Naive thymus-derived CD4-positive, alpha-beta T cell (primary cell): ENCODE results near the gene AKTIP. TPM values are rescaled to one million over a fixed set of nuclear protein-coding genes. Genes with fewer than 3 reads are reported as not detected.

ENCODE experiments used
- ATAC-seq: fragments of 150-1000 bp; cut with Tn5 transposase; 2 replicates; pipeline ENCODE4 v1.10.0; 2021; ENCODE audit warnings: mild to moderate bottlenecking, moderate library complexity
- CTCF ChIA-PET: fragments of 350-600 bp; sonication (Branson Sonifier 250); formaldehyde crosslinking; loops from one replicate; lab custom pipeline; 2021; ENCODE audit warnings: antibody characterized with exemption; lab: Charles Lee
- POLR2A ChIA-PET: fragments of 350-600 bp; sonication (Branson Sonifier 250); formaldehyde crosslinking; loops from one replicate; lab custom pipeline; 2021; ENCODE audit warnings: antibody characterized with exemption, inconsistent platforms; lab: Charles Lee
- DNase-seq, 9 donors: peaks; one replicate each; pipeline versions ENCODE4 v3.0.0 to v3.0.0-alpha.2; 2020 to 2022; ENCODE audit warnings: mixed read lengths in 1 of 9
- H3K27ac ChIP-seq: one replicate; pipeline ENCODE4 v1.7.0; 2013; ENCODE audit warnings: mild to moderate bottlenecking, low read depth, low read length, moderate library complexity
- H3K27me3 ChIP-seq, 2 donors: one replicate each; pipeline ENCODE4 v1.7.0; 2013; ENCODE audit warnings: low read length in 2 of 2, mild to moderate bottlenecking in 2 of 2, moderate library complexity in 2 of 2; ENCODE audit not compliant: control insufficient read depth in 2 of 2, insufficient read depth in 2 of 2
- H3K36me3 ChIP-seq, 3 experiments: 1 replicate in 2 of 3; 2 replicates in 1 of 3; pipeline ENCODE4 v1.7.0; 2013; ENCODE audit warnings: low read length in 3 of 3, mild to moderate bottlenecking in 3 of 3, moderate library complexity in 1 of 3; ENCODE audit not compliant: insufficient read depth in 3 of 3, control insufficient read depth in 2 of 3
- H3K4me1 ChIP-seq, 2 donors: one replicate each; pipeline ENCODE4 v1.7.0; 2013; ENCODE audit warnings: low read length in 2 of 2, mild to moderate bottlenecking in 2 of 2, moderate library complexity in 1 of 2; ENCODE audit not compliant: control insufficient read depth in 2 of 2, insufficient read depth in 2 of 2
- H3K4me3 ChIP-seq: 2 replicates; pipeline ENCODE4 v1.7.0; 2013; ENCODE audit warnings: mild to moderate bottlenecking, low read length
- H3K9me3 ChIP-seq, 3 experiments: 1 replicate in 2 of 3; 2 replicates in 1 of 3; pipeline ENCODE4 v1.7.0; 2013; ENCODE audit warnings: low read length in 3 of 3; ENCODE audit not compliant: control insufficient read depth in 2 of 3
- H3K27ac Mint-ChIP-seq, 9 donors: one replicate each; pipeline ENCODE4 v1.8.0; 2020 to 2022; ENCODE audit warnings: mixed read lengths in 9 of 9, mild to moderate bottlenecking in 8 of 9, moderate library complexity in 5 of 9, inconsistent platforms in 2 of 9
- H3K27me3 Mint-ChIP-seq, 5 donors: one replicate each; pipeline ENCODE4 v1.8.0; 2021 to 2022; ENCODE audit warnings: mixed read lengths in 5 of 5, mild to moderate bottlenecking in 1 of 5
- H3K36me3 Mint-ChIP-seq, 5 donors: one replicate each; pipeline ENCODE4 v1.8.0; 2020 to 2022; ENCODE audit warnings: mixed read lengths in 5 of 5, mild to moderate bottlenecking in 3 of 5, inconsistent platforms in 1 of 5
- H3K4me1 Mint-ChIP-seq, 7 donors: one replicate each; pipeline ENCODE4 v1.8.0; 2020 to 2022; ENCODE audit warnings: mixed read lengths in 7 of 7, mild to moderate bottlenecking in 3 of 7, inconsistent platforms in 1 of 7
- H3K4me3 Mint-ChIP-seq, 10 donors: one replicate each; pipeline ENCODE4 v1.8.0; 2020 to 2022; ENCODE audit warnings: mild to moderate bottlenecking in 10 of 10, mixed read lengths in 10 of 10, moderate library complexity in 6 of 10, inconsistent platforms in 2 of 10
- H3K9me3 Mint-ChIP-seq, 11 donors: one replicate each; pipeline ENCODE4 v1.8.0; 2020 to 2022; ENCODE audit warnings: mixed read lengths in 11 of 11, mild to moderate bottlenecking in 4 of 11, inconsistent platforms in 1 of 11, moderate library complexity in 1 of 11
- intact Hi-C, 2 donors: fragments of 100-400 bp; cut with micrococcal nuclease; formaldehyde crosslinking; loops; one replicate each; pipeline ENCODE4 v1.15.1; 2023
- polyA plus RNA-seq, 2 donors: library from polyadenylated mRNA; unstranded; fragments of 300-500 nt; fragmentation: Illumina TruSeq; gene quantifications; one replicate each; pipeline ENCODE4 v1.2.3, GENCODE V29; 2021
- total RNA-seq, 6 experiments: library from RNA in 5 of 6; stranded (reverse) in 5 of 6; gene quantifications; 1 replicate in 5 of 6; 2 replicates in 1 of 6; pipeline ENCODE4 v1.2.3 and lab custom pipeline; 2021 to 2026

Gene AKTIP
- total and polyA plus RNA-seq, 7 experiments from 2014 or later: 42.9 to 130 (median 102) TPM

GRCh38 chr16:53530046-53530445, 27.0 kb upstream of the AKTIP start:
- no peaks in the 10 kb centered on the region for H3K9me3 ChIP-seq
- ChIA-PET POLR2A (no interaction called here), CTCF (interaction anchor here (0.7 kb wide), 1 partner anchor 19 kb away, joined by 3 read pairs; no protein-coding TSS in a partner anchor)
- intact Hi-C loops: no loop called here
- H3K27ac Mint-ChIP-seq: no peak overlapping the region
- ATAC-seq (no peak), DNase-seq (no peak)
- no peaks in the 10 kb centered on the region for H3K4me1 ChIP-seq
- H3K27ac ChIP-seq: no peak overlapping the region
- no peaks in the 10 kb centered on the region for H3K27me3 ChIP-seq
- H3K4me1 Mint-ChIP-seq: peaks cover 0 to 15% (median 6%) of the 10 kb centered on the region in 7 donors
- no peak overlapping the region for H3K4me3 Mint-ChIP-seq
- H3K9me3 Mint-ChIP-seq: no peaks in the 10 kb centered on the region
- H3K27me3 Mint-ChIP-seq: no peaks in the 10 kb centered on the region
- H3K4me3 ChIP-seq: no peak overlapping the region
- H3K36me3 ChIP-seq: no peaks in the 10 kb centered on the region
- peaks cover 0 to 4% (median 0%) of the 10 kb centered on the region in 5 donors for H3K36me3 Mint-ChIP-seq

- Mint-ChIP-seq H3K27me3 (no peaks in the 10 kb centered on the region), H3K27ac (no peak overlapping the region), H3K4me1 (peaks cover 0 to 10% (median 6%) of the 10 kb centered on the region in 7 donors), H3K36me3 (peaks cover 0 to 4% (median 0%) of the 10 kb centered on the region in 5 donors), H3K9me3 (no peaks in the 10 kb centered on the region), H3K4me3 (no peak overlapping the region)
- DNase-seq: no peak
- no peaks in the 10 kb centered on the region for H3K36me3 ChIP-seq
- H3K27ac ChIP-seq: no peak overlapping the region
- no peaks in the 10 kb centered on the region for H3K4me1 ChIP-seq
- no peaks in the 10 kb centered on the region for H3K9me3 ChIP-seq
- intact Hi-C loops: no loop called here
- no peaks in the 10 kb centered on the region for H3K27me3 ChIP-seq
- POLR2A ChIA-PET: no interaction called here
- H3K4me3 ChIP-seq: no peak overlapping the region
- ATAC-seq: no peak
- CTCF ChIA-PET: interaction anchor here (0.7 kb wide), 1 partner anchor 20 kb away, joined by 3 read pairs; no protein-coding TSS in a partner anchor
These were observed 26.5 kb upstream of the AKTIP start for GRCh38 chr16:53529513-53529912.

GRCh38 chr16:53528797-53529196, 25.8 kb upstream of the AKTIP start:
- POLR2A ChIA-PET: no interaction called here

GRCh38 chr16:53523971-53524548, 21.1 kb upstream of the AKTIP start:
- CTCF ChIA-PET: no interaction called here
- ATAC-seq: no peak
- DNase-seq: no peak
- POLR2A ChIA-PET: no interaction called here
- intact Hi-C loops: no loop called here
- H3K36me3 Mint-ChIP-seq: peaks cover 0 to 6% (median 0%) of the 10 kb centered on the region in 5 donors
- H3K4me1 Mint-ChIP-seq: peaks cover 12 to 23% (median 17%) of the 10 kb centered on the region in 7 donors
- Histone ChIP-seq H3K27me3 (no peaks in the 10 kb centered on the region), H3K4me3 (no peak overlapping the region), H3K27ac (no peak overlapping the region), H3K9me3 (no peaks in the 10 kb centered on the region), H3K36me3 (no peaks in the 10 kb centered on the region), H3K4me1 (peaks cover 10 to 11% of the 10 kb centered on the region in 2 donors)
- peaks cover 0 to 15% (median 6%) of the 10 kb centered on the region in 5 donors for H3K27me3 Mint-ChIP-seq
- peaks cover 0 to 3% (median 0%) of the 10 kb centered on the region in 11 donors for H3K9me3 Mint-ChIP-seq
- H3K27ac Mint-ChIP-seq: no peak overlapping the region
- no peak overlapping the region for H3K4me3 Mint-ChIP-seq

More at GRCh38 chr16:53528797-53529196, 25.8 kb upstream of the AKTIP start:
- Mint-ChIP-seq H3K36me3 (peaks cover 0 to 4% (median 0%) of the 10 kb centered on the region in 5 donors), H3K27ac (no peak overlapping the region), H3K9me3 (no peaks in the 10 kb centered on the region), H3K4me1 (peaks cover 0 to 4% (median 0%) of the 10 kb centered on the region in 7 donors), H3K27me3 (no peaks in the 10 kb centered on the region), H3K4me3 (no peak overlapping the region)
- no peak overlapping the region for H3K27ac ChIP-seq
- ATAC-seq (no peak), DNase-seq (no peak)
- H3K27me3 ChIP-seq: no peaks in the 10 kb centered on the region
- no peak overlapping the region for H3K4me3 ChIP-seq
- H3K4me1 ChIP-seq: no peaks in the 10 kb centered on the region
- H3K9me3 ChIP-seq: no peaks in the 10 kb centered on the region
- no peaks in the 10 kb centered on the region for H3K36me3 ChIP-seq
- intact Hi-C loops: no loop called here
- CTCF ChIA-PET: no interaction called here

GRCh38 chr16:53523126-53523804, 20.3 kb upstream of the AKTIP start:
- no peak overlapping the region for H3K4me3 Mint-ChIP-seq
- peaks cover 0 to 5% (median 0%) of the 10 kb centered on the region in 11 donors for H3K9me3 Mint-ChIP-seq
- H3K27ac ChIP-seq: no peak overlapping the region
- DNase-seq (no peak), ATAC-seq (no peak)
- H3K9me3 ChIP-seq: no peaks in the 10 kb centered on the region
- peaks cover 0 to 6% (median 0%) of the 10 kb centered on the region in 5 donors for H3K36me3 Mint-ChIP-seq
- H3K4me3 ChIP-seq: no peak overlapping the region
- H3K27me3 Mint-ChIP-seq: peaks cover 0 to 15% (median 6%) of the 10 kb centered on the region in 5 donors
- intact Hi-C loops: no loop called here
- H3K27me3 ChIP-seq: no peaks in the 10 kb centered on the region
- CTCF ChIA-PET: interaction anchor here (1.2 kb wide), 1 partner anchor 23 kb away, joined by 4 read pairs; no protein-coding TSS in a partner anchor
- no peak overlapping the region for H3K27ac Mint-ChIP-seq
- H3K4me1 ChIP-seq: peaks cover 14 to 17% of the 10 kb centered on the region in 2 donors
- H3K36me3 ChIP-seq: no peaks in the 10 kb centered on the region
- POLR2A ChIA-PET: no interaction called here
- peaks cover 20 to 31% (median 25%) of the 10 kb centered on the region in 7 donors for H3K4me1 Mint-ChIP-seq

- H3K27me3 Mint-ChIP-seq: peaks cover 0 to 28% (median 6%) of the 10 kb centered on the region in 5 donors
- H3K36me3 Mint-ChIP-seq: peaks cover 0 to 22% (median 0%) of the 10 kb centered on the region in 5 donors
- intact Hi-C loops: loop anchor here in 1 of 2 donors (10.0 kb wide), 1 partner anchor 255 kb away; no protein-coding TSS in a partner anchor
- Histone ChIP-seq H3K4me3 (peak overlapping the region; percentile 66), H3K4me1 (peaks cover 35 to 36% of the 10 kb centered on the region in 2 donors), H3K27ac (no peak overlapping the region), H3K9me3 (no peaks in the 10 kb centered on the region), H3K27me3 (no peaks in the 10 kb centered on the region), H3K36me3 (no peaks in the 10 kb centered on the region)
- H3K9me3 Mint-ChIP-seq: peaks cover 0 to 5% (median under 1%) of the 10 kb centered on the region in 11 donors
- DNase-seq: no peak
- H3K4me1 Mint-ChIP-seq: peaks cover 38 to 58% (median 50%) of the 10 kb centered on the region in 7 donors
- peak overlapping the region in 7 of 9 donors; percentile 60 to 94 (median 86) for H3K27ac Mint-ChIP-seq
- ChIA-PET CTCF (interaction anchor here (1.0 kb wide), 1 partner anchor 30 kb away, joined by 3 read pairs; no protein-coding TSS in a partner anchor), POLR2A (interaction anchor here (0.6 to 2.8 kb wide), 4 partner anchors 16 to 291 kb away, joined by 3 to 13 read pairs (median 7); partner anchors contain the start of gene AKTIP)
- H3K4me3 Mint-ChIP-seq: peak overlapping the region; percentile 70 to 90 (median 82)
- no peak for ATAC-seq
These were observed 16.5 kb upstream of the AKTIP start for GRCh38 chr16:53519417-53520091.
